Esophagus muscularis mucosa (tissue), 3 donors: ENCODE measurements around the gene GCDH.

Experiments
- CTCF ChIP-seq, 3 experiments: fragments of 200-600 bp in 2 of 3; fragments of 450-650 bp in 1 of 3; sonication (generic) in 2 of 3; IDR thresholded peaks; one replicate each; pipeline ENCODE4 v1.5.1; 2017 to 2019; ENCODE audit warnings: antibody characterized with exemption in 3 of 3, mild to moderate bottlenecking in 2 of 3, moderate library complexity in 1 of 3
- POLR2AphosphoS5 ChIP-seq, 2 donors: sonication (generic); formaldehyde crosslinking; IDR thresholded peaks; one replicate each; pipeline ENCODE4 v1.6.1; 2017; ENCODE audit warnings: antibody characterized with exemption in 2 of 2

GRCh38 chr19:12921047-12921446, 30.1 kb downstream of the GCDH start:
- TF ChIP-seq CTCF (IDR thresholded peaks at IDR 0.05) (no peak), POLR2AphosphoS5 (IDR thresholded peaks at IDR 0.05) (no peak)
